ACHN (cell line): Measurements from ENCODE around the gene UBE2G1.
"Not testable (repeated sequence)": the region's sequence is repeated elsewhere in the genome, so short reads cannot be mapped to it uniquely, and the experiment has no call there.

ENCODE experiments used
- DNase-seq: peaks from one replicate; pipeline ENCODE4 v3.0.0-alpha.2; 2015
- in situ Hi-C: cut with HindIII; loops from 2 replicates; pipeline ENCODE4 v1.10.0; 2017; ENCODE audit warnings: low sequenced_read_pairs, low pct_ligation_motif_present, low pct_unique_long_range_greater_than_20kb

UBE2G1 gene

DNA sequence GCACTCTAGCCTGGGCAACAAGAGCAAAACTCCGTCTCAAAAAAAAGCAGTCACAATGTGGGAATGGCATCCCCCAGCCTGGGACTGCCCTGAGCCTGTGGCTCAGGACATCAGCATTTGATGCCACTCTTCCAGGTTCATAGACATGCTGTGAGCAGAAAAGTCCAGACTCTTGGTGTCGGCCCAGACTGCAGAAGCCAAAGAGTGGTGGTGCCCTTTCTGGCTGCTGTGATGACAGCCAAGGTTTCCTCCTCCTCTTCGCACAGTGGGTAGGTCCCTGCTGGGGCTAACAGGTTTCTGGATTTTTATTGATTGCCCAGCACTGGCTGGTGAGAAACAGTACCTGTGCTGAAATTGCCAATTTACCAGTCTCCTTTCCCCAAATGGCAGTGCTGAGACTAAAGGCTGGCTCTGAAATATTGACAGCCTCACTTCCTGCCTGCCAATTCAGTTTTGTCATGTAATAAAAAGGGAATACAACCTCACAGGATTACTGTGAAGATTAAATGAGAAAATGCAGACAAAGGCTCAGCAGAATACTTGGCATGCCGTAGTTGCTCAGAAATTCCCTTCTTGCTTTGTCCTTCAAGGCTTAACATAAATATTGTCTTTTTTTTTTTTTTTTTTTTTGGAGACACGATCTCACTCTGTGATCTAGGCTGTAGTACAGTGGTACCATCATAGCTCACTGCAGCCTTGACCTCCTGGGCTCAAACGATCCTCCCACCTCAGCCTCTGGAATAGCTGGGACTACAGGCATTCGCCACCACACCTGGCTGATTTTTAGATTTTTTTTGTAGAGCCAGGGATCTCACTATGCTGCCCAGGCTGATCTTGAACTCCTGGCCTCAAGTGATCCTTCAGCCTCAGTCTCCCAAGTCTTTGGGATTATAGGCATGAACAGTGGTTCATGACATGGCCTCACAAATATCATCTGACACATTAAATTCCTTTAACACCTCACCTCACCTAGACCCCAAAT, 15.5 kb upstream of the UBE2G1 start:
- no peak for DNase-seq
- in situ Hi-C loops: no loop called here

DNA sequence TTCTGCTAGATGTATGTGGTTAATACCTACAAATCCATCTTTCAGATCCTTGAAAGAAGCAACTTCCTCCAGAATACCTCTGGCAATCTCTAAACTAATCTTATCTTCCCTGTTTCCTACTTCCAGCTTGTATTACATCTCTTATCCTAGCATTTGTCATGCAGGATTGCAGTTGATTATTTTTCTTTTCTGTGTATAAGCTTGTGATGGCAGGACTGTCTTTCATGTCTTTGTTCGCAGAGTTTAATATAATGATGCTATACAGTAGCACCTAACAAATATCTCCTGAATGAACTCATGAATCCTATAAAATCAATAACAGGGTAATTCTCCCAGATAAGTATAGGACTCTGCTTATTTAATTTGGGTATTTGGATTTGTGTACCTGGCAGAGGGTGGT, 12.2 kb upstream of the UBE2G1 start:
- no peak for DNase-seq
- in situ Hi-C loops: no loop called here

DNA sequence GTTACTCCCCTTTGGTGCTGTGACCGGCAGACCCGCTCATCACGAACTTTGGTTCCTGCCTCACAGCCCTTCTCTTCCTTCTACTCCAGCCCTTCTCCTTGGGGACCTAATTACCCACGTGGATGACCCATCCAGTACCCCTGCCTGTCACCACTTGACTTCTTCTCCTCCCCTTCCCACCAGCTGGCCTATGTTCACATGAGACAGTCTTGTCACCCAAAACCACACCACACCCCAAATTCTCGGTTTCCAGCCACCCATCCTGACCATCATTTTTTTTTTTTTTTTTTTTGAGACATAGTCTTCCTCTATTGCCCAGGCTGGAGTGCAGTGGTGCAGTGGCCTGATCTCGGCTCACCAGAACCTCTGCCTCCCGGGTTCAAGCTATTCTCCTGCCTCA, 10.8 kb upstream of the UBE2G1 start:
- DNase-seq, in situ Hi-C loops: not testable (repeated sequence)

DNA sequence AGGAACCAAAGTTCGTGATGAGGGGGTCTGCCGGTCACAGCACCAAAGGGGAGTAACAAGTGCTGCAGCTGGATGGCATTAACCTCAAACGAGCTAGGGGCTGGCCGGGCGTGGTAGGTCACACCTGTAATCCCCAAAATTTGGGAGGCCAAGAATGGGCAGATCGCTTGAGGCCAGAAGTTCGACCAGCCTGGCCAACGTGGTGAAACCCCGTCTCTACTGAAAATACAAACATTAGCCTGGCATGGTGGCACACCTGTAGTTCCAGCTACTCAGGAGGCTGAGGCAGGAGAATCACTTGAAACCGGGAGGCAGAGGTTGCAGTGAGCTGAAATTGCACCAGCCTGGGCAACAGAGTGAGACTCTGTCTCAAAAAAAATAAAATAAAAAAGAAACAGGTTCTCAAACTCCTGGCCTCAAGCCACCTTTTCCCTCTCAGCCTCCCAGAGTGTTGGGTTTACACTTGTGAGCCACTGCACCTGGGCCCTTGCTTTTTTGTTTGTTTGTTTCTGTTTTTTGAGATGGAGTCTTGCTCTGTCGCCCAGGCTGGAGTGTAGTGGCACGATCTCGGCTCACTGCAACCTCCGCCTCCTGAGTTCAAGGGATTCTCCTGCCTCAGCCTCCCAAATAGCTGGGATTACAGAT, 9.4 kb upstream of the UBE2G1 start:
- in situ Hi-C loops, DNase-seq: not testable (repeated sequence)

DNA sequence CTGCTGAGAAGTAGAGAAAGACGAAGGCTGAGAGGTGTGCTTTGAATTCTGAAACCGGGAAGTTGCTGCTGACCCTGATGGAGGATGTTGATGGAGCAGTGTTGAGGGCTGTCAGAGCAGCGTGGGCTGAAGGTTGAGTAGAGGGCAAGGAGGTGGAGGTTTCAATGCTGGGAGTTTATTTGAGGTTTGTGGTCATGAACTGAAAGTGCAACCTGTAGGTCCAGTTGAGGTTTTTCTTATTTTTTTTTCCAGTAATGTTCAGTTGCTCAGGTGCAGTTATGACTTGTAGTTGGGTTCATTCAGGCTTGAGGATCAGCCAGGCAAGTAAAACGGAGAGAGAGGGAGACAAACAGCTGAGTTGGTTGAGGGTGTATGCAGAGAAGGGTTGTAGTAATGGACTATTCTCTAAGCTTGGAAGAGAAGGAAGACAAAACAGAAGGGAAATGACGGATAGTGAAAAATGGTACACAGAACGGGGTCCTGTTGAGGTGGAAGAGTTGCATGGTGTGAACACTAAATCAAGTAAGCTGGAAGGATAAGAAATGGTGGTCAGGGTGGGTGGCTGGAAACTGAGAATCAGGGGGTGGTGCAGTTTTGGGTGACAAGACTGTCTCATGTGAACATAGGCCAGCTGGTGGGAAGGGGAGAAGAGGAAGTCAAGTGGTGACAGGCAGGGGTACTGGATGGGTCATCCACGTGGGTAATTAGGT, 8.7 kb upstream of the UBE2G1 start:
- in situ Hi-C loops: no loop called here
- DNase-seq: no peak

DNA sequence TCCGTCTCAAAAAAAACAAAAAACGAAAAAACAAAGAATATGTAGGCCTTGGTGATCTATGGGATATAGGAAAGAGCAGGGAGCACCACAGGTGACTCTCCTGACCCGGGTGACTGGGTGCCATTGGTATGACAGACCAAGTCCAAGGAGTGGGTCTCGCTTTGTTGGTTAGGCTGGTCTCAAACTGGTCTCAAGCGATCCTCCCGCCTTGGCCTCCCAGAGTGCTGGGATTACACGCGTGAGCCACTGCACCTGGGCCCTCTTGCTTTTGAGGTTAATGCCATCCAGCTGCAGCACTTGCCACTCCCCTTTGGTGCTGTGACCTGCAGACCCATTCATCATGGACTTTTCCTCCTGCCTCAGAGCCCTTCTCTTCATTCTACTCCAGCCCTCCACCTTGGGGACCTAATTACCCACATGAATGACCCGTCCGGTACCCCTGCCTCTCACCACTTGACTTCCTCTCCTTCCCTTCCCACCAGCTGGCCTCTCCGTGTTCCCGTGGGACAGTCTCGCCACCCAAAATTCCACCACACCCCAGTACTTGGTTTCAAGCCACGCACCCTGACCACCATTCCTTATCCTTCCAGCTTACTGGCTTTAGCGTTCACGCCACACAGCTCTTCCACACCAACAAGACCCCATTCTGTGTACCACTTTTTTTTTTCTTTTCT, 3.2 kb upstream of the UBE2G1 start:
- in situ Hi-C loops: no loop called here
- no peak for DNase-seq

DNA sequence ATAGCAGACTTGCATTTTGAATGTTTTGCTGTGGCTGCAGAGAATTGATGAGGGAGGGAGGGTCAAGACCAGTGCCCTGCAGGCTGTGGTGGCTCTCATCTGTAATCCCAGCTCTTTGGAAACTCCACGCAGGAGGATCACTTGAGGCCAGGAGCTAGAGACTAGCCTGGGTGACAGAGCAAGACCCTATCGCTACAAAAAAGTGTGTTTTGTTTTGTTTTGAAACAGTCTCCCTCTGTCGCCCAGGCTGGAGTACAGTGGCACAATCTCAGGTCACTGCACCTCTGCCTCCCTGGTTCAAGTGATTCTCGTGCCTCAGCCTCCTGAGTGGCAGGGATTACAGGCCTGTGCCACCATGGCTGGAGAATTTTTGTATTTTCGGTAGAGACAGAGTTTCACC, 1.9 kb upstream of the UBE2G1 start:
- DNase-seq: no peak
- in situ Hi-C loops: no loop called here

DNA sequence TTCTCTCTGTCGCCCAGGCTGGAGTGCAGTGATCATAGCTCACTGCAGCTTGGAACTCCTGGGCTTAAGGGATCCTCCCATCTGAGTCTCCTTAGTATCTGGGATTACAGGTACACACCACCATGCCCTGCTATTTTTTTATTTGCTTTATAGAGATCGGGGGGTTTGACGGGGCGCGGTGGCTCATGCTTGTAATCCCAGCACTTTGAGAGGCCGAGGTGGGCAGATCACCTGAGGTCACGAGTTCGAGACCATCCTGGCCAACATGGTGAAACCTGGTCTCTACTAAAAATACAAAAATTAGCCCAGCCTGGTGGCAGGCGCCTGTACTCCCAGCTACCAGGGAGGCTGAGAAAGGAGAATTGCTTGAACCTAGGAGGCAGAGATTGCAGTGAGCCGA, 702 bp upstream of the UBE2G1 start:
- DNase-seq, in situ Hi-C loops: not testable (repeated sequence)

DNA sequence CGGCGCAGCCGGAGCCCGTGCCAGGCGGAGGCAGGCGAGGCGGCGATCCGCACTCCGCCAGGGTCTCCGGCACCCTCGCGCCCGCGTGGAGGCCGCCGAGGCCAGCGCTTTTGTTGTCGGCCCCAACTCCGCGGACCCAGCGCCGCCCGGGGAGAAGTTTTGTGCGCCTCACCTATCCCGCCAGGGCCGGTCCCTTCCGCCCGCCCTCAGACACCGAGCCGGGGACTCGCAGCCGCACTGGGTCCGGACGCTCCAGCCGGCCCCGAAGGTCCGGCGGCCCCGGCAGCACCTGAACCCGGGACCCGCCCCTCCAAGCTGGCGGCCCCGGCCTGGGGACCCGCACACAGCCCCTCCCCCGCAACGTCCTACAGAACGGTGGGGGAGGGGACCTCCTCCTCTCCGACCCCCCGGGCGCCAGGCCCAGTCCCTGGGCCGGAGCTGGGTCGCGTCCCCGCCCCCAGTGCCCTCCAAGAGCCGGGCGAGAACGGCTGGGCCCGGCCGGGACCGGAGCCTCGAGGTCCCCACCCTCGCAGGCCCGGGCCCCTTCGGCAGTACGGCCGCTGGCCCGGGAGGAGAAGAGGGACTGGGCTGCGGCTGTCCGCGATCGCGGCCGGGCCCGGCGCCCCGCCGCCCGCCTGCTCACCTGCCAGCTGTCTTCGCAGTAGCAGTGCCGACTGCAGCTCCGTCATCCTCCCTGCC, 698 bp downstream of the UBE2G1 start:
- in situ Hi-C loops: no loop called here
- peak; percentile 25 for DNase-seq

DNA sequence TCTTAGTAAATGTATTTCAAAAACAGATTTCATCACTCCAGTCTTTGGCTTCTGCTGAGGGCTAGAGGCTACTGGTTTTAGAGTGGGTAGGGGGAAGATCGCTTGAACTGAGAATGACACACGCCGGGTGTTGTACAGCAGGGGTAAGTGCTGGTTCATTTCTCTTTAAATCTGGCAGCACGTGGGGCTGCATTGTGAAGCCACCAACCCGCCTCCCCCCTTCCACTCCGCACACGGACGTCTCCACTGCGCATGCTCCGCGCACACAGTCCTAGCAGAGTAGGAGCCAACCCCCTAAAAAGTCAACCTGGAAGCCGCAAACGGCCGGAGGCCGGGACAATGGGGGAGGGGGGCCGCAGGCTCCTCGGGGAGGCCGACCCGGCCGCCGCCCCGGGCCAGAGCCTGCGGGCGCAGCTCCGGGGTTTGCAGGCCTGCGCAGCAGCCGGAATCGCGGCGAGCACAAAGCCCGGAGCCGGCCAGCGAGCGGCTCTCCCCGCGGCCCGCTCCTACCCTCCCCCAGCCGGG, 1.3 kb downstream of the UBE2G1 start:
- in situ Hi-C loops: no loop called here

DNA sequence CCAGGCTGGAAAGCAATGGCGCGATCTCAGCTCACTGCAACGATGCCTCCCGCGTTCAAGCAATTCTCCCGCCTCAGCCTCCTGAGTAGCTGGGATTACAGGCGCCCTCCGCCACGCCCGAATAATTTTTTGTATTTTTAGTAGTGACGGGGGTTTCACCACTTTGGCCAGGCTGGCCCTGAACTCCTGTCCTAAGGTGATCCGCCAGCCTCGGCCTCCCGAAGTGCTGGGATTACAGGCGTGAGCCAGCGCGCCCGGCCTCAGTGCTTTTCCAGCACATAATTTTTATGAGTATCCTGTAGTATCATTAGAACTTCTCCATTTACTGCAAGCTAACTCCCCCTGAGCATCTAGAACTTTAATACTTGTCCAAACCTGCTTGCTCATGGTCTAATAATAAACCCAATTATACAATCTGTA, 1.8 kb downstream of the UBE2G1 start:
- no peak for DNase-seq
- in situ Hi-C loops: no loop called here

More for the DNA sequence above, 1.3 kb downstream of the UBE2G1 start:
- DNase-seq: peak; percentile 96

DNA sequence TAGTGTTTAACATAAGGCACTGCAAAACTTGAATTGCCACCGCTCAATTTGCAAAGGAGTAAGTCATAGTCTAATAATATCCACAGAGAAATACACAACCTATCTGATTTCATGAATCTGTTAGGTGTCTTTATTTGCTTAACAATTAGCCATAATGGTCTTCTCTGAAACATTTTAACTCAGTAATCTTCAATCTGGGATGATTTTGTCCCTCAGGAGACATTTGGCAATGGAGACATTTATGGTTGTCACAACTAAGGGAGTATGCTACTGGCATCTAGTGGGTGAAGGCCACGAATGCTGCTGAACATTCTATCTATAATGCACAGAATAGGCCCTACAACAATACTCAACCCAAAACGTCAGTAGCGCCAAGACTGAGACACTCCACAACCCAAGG, 4.3 kb downstream of the UBE2G1 start:
- no peak for DNase-seq
- in situ Hi-C loops: no loop called here

DNA sequence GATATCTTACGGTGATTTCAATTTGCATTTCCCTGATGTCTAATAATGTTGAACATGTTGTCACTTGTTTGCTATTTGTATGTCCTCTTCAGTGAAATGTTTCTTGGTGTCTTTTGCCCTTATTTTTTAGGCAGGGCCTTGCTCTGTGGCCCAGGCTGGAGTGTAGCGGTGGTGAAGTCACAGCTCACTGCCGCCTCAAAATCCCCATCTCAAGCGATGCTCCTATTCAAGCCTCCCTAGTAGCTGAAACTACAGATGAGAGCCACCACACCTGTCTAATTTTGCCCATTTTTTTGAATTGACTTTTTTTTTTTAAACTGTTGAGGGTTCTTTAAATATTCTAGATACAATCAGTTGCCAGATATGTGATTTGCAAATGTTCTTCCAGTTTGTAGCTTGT, 8.3 kb downstream of the UBE2G1 start:
- in situ Hi-C loops: no loop called here
- no peak for DNase-seq

DNA sequence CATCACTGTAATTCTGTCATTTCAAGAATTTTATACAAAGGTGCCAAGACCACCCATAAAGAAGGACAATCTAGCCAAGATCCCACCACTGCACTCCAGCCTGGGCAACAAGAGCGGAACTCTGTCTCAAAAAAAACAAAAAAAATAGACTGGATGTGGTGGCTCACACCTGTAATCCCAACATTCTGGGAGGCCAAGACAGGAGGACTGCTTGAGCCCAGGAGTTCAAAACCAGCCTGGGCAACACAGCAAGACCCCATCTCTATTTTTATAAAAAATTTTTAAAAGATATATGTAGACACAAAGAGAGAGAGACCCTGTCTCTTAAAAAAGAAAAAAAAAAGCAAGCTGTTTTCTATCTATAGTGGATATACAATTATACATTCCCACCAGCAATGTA, 8.8 kb downstream of the UBE2G1 start:
- in situ Hi-C loops: no loop called here
- DNase-seq: no peak

DNA sequence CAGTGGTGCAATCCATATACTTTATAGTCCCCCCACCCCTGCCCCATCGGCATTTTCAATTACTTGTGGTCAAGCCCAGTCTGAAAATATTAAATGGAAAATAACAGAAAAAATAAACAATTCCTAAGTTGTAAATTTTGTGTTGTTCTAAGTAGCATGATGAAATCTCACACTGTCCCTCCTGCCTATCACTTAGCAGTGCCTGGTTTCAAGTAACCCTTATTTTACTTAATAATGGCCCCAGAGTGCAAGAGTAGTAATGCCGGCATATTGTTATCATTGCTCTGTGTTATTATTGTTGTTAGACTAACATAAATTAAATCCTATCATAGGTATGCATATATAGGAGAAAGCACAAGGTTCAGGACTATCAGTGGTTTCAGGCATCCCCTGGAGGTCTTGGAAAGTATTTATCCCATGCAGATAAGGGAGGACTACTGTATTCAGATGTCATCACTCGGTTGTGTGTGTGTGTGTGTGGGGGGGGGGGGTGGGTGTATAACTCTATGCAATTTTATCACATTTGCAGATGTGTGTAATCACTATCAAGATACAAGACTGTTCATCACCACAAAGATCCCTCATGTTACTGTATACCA, 9.3 kb downstream of the UBE2G1 start:
- in situ Hi-C loops: no loop called here
- DNase-seq: no peak

DNA sequence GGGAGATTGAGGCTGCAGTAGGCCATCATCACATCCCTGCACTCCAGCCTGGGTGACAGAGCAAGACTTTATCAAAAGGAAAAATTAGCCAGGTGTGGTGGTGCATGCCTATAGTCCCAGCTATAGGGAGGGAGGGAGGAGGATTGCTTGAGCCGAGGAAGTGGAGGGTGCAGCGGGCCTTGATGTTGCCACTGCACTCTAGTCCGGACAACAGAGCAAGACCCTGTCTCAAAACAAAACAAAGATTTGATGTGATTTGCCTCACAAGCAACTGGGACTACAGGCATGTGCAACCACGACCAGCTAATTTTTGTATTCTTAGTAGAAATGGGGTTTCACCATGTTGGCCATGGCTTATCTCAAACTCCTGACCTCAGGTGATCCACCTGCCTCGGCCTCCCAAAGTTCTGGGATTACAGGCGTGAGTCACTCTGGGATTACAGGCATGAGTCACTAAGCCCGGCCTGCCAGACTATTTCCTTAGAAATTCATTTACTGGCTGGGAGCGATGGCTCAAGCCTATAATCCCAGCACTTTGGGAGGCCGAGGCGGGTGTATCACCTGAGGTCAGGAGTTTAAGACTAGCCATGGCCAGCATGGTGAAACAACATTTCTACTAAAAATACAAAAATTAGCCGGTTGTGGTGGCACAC, 11.5 kb downstream of the UBE2G1 start:
- in situ Hi-C loops: no loop called here

DNA sequence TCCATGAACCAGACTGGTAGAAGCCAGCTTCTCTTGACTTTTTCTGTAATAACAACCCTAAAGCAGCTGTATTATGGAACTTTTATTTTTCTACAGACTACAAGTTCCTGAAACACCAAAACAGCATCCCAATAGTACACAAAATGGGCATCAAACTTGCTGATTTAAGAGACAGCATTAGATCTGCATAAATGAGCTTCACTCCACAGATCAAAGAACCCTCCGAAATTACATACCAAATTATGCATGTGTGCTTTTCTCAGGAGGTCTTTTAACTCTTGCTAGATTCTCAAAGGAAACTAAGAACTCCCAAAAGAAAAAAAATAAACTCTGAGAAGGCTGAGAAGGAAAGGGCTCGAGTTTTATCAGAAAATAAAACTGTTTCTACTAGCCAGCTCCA, 12.3 kb downstream of the UBE2G1 start:
- in situ Hi-C loops: no loop called here
- DNase-seq: no peak

More for the DNA sequence above, 11.5 kb downstream of the UBE2G1 start:
- no peak for DNase-seq
